GM12878 (cell line): ENCODE data around the gene GRK6. TPM values are rescaled to one million over a fixed set of nuclear protein-coding genes. Genes with fewer than 3 reads are reported as not detected.

ENCODE experiments used
- ATAC-seq: fragments of 200-7000 bp; cut with Tn5 transposase; 3 replicates; pipeline ENCODE4 v1.9.1; 2020; ENCODE audit warnings: mild to moderate bottlenecking, moderate library complexity
- BruUV-seq: library from RNA; stranded (reverse); fragments of 400-500 nt; replicated peaks from 2 replicates; lab custom pipeline; 2021; lab: Mats Ljungman, UMichigan
- CTCF ChIA-PET: fragments of 300-600 bp; sonication (Branson Sonifier 250); formaldehyde crosslinking; extraction: SDS; loops from one replicate; lab custom pipeline; 2021; ENCODE audit warnings: inconsistent platforms; lab: Yijun Ruan, JAX
- POLR2A ChIA-PET: fragments of 350-600 bp; formaldehyde crosslinking; extraction: SDS; loops from one replicate; lab custom pipeline; 2021; ENCODE audit warnings: inconsistent platforms; lab: Charles Lee
- RAD21 ChIA-PET: fragments of 300-600 bp; sonication (Branson Sonifier 250); formaldehyde crosslinking; loops from one replicate; lab custom pipeline; 2023; ENCODE audit warnings: antibody characterized with exemption; ENCODE audit not compliant: unreplicated experiment; lab: Charles Lee
- SMC1A ChIA-PET: fragments of 300-600 bp; sonication (Branson Sonifier 250); formaldehyde crosslinking; loops from one replicate; lab custom pipeline; 2023; ENCODE audit not compliant: unreplicated experiment, uncharacterized antibody; lab: Charles Lee
- DNase-seq: peaks from one replicate; pipeline ENCODE4 v3.0.0-alpha.2; 2011; ENCODE audit warnings: low read depth, low spot score
- FAIRE-seq: peaks from 3 replicates; lab custom pipeline; 2011; peaks lifted over from hg19 to GRCh38; lab: Jason Lieb, UNC
- H2AFZ ChIP-seq: 2 replicates; pipeline ENCODE4 v1.6.0; 2011; ENCODE audit warnings: low read depth, low read length, control low read depth; ENCODE audit not compliant: control insufficient read depth
- H3K27ac ChIP-seq: 2 replicates; pipeline ENCODE4 v1.5.1; 2011; ENCODE audit warnings: control low read depth; ENCODE audit not compliant: control insufficient read depth, insufficient read depth
- H3K27me3 ChIP-seq, 2 experiments: replicated peaks in 1 of 2; 2 replicates each; pipeline versions ENCODE4 v1.6.0 to v1.6.1; 2011; ENCODE audit warnings: low read length in 1 of 2; ENCODE audit not compliant: control insufficient read depth in 2 of 2, insufficient read depth in 2 of 2
- H3K36me3 ChIP-seq, 2 experiments: 2 replicates each; pipeline ENCODE4 v1.5.1; 2011; ENCODE audit warnings: low read length in 1 of 2; ENCODE audit not compliant: control insufficient read depth in 2 of 2, insufficient read depth in 2 of 2
- H3K4me1 ChIP-seq: 2 replicates; pipeline ENCODE4 v1.6.1; 2011; ENCODE audit warnings: mild to moderate bottlenecking, low read length, moderate library complexity, mixed read lengths; ENCODE audit not compliant: control insufficient read depth, insufficient read depth
- H3K4me2 ChIP-seq: 2 replicates; pipeline ENCODE4 v1.6.0; 2011; ENCODE audit warnings: control low read depth; ENCODE audit not compliant: control insufficient read depth, insufficient read depth
- H3K4me3 ChIP-seq: fragments of 200-600 bp; sonication (generic); 2 replicates; pipeline ENCODE4 v1.5.1; 2016
- H3K79me2 ChIP-seq: 2 replicates; pipeline ENCODE4 v1.6.0; 2011; ENCODE audit warnings: low read length; ENCODE audit not compliant: control insufficient read depth, insufficient read depth
- H3K9ac ChIP-seq: 2 replicates; pipeline ENCODE4 v1.8.0; 2011; ENCODE audit warnings: low read length, control low read depth, mixed read lengths; ENCODE audit not compliant: control insufficient read depth, insufficient read depth
- H3K9me3 ChIP-seq: replicated peaks from 3 replicates; pipeline ENCODE4 v1.5.1; 2011; ENCODE audit warnings: mild to moderate bottlenecking, low read length; ENCODE audit not compliant: control insufficient read depth, insufficient read depth
- H4K20me1 ChIP-seq: 2 replicates; pipeline ENCODE4 v1.6.0; 2011; ENCODE audit not compliant: control insufficient read depth, insufficient read depth
- BCL3 ChIP-seq: IDR thresholded peaks from 2 replicates; pipeline ENCODE4 v1.6.1; 2011; ENCODE audit warnings: borderline replicate concordance, low read depth, mild to moderate bottlenecking, moderate library complexity, low read length; ENCODE audit not compliant: insufficient read depth, poor library complexity, severe bottlenecking
- BHLHE40 ChIP-seq, 2 experiments: fragments of 450-650 bp in 1 of 2; IDR thresholded peaks; 2 replicates each; pipeline ENCODE4 v1.6.1; 2011 to 2017; ENCODE audit warnings: low read depth in 2 of 2, borderline replicate concordance in 1 of 2, improper control_type of control experiment in 1 of 2, low read length in 1 of 2, mild to moderate bottlenecking in 1 of 2
- EED ChIP-seq: sonication (generic); IDR thresholded peaks from 2 replicates; pipeline ENCODE4 v1.6.1; 2016; ENCODE audit warnings: antibody characterized with exemption, low read depth
- EGR1 ChIP-seq, 2 experiments: IDR thresholded peaks; 1 replicate in 1 of 2; 2 replicates in 1 of 2; pipeline ENCODE4 v1.6.1; 2011 to 2012; ENCODE audit warnings: low read depth in 2 of 2, low read length in 2 of 2, borderline replicate concordance in 1 of 2, mild to moderate bottlenecking in 1 of 2, moderate library complexity in 1 of 2
- ETV6 ChIP-seq, 2 experiments: fragments of 450-650 bp in 1 of 2; IDR thresholded peaks in 1 of 2; conservative IDR thresholded peaks in 1 of 2; 2 replicates each; pipeline ENCODE4 v1.6.1; 2014; ENCODE audit warnings: antibody characterized with exemption in 1 of 2, borderline replicate concordance in 1 of 2, low read depth in 1 of 2, mild to moderate bottlenecking in 1 of 2, moderate library complexity in 1 of 2
- FOXK2 ChIP-seq: fragments of 450-650 bp; IDR thresholded peaks from 2 replicates; pipeline ENCODE4 v1.6.1; 2017; ENCODE audit warnings: mild to moderate bottlenecking, moderate library complexity
- HDGF ChIP-seq: fragments of 450-650 bp; IDR thresholded peaks from 2 replicates; pipeline ENCODE4 v1.6.1; 2016; ENCODE audit warnings: antibody characterized with exemption
- MXI1 ChIP-seq: fragments of 150-350 bp; IDR thresholded peaks from 2 replicates; pipeline ENCODE4 v1.6.1; 2011; ENCODE audit warnings: low read depth, mild to moderate bottlenecking, inconsistent platforms, low read length, improper control_type of control experiment
- RAD51 ChIP-seq: fragments of 450-650 bp; IDR thresholded peaks from 2 replicates; pipeline ENCODE4 v1.6.1; 2016; ENCODE audit warnings: moderate library complexity, mild to moderate bottlenecking, inconsistent platforms
- SPI1 ChIP-seq: IDR thresholded peaks from 2 replicates; pipeline ENCODE4 v1.6.1; 2011; ENCODE audit warnings: low read depth, mild to moderate bottlenecking, low read length, moderate library complexity, borderline replicate concordance; ENCODE audit not compliant: insufficient read depth
- TCF12 ChIP-seq: IDR thresholded peaks from 2 replicates; pipeline ENCODE4 v1.6.1; 2011; ENCODE audit warnings: low read depth, mild to moderate bottlenecking, low read length
- WGBS: methylation state at CpG from one replicate; pipeline ENCODE4 v1.1.6; 2016; ENCODE audit warnings: low lambda C conversion rate; ENCODE audit not compliant: insufficient replicate concordance, insufficient coverage; ENCODE audit errors: missing lambda C conversion rate; 5-methylcytosine and 5-hydroxymethylcytosine counted together
- in situ Hi-C: fragments of 300-500 bp; cut with MboI; formaldehyde crosslinking; loops from 9 replicates; pipeline ENCODE4 v1.14.3; 2018; ENCODE audit warnings: mixed read lengths
- intact Hi-C: fragments of 100-400 bp; cut with micrococcal nuclease; formaldehyde crosslinking; loops from one replicate; pipeline ENCODE4 v1.14.2; 2022; ENCODE audit not compliant: unreplicated experiment
- polyA plus RNA-seq, 11 experiments: library from polyadenylated mRNA; depleted of rRNA in 4 of 11; unstranded in 6 of 11; stranded (reverse) in 5 of 11; fragments of >200 nt; fragmentation: Nextera tagmentation in 4 of 11; fragmentation: Illumina TruSeq in 1 of 11; extraction: Ambion mirVana in 4 of 11; extraction: Trizol in 1 of 11; gene quantifications; 1 replicate in 1 of 11; 2 replicates in 10 of 11; pipeline versions ENCODE4 v1.2.1 to v1.2.3, GENCODE V29; 2011 to 2016; ENCODE audit warnings: inconsistent platforms in 2 of 11, missing spikeins in 2 of 11, low read depth in 1 of 11
- total RNA-seq, 4 experiments: library from RNA; depleted of rRNA in 3 of 4; stranded (reverse); fragments of >200 nt in 3 of 4; fragmentation: Illumina TruSeq in 1 of 4; extraction: Trizol in 1 of 4; gene quantifications; 2 replicates each; pipeline versions ENCODE4 v1.2.1 to v1.2.3, GENCODE V29; 2013 to 2021
- TF ChIP-seq, protein P1 (sequence below): fragments of 450-650 bp; IDR thresholded peaks from 2 replicates; pipeline ENCODE4 v1.6.1; 2017; ENCODE audit warnings: mild to moderate bottlenecking
- TF ChIP-seq, protein P2 (sequence below): fragments of 450-650 bp; conservative IDR thresholded peaks from 2 replicates; pipeline ENCODE4 v1.6.1; 2017; ENCODE audit warnings: mild to moderate bottlenecking, moderate library complexity
- TF ChIP-seq, protein P3 (sequence below): fragments of 450-650 bp; IDR thresholded peaks from 2 replicates; pipeline ENCODE4 v1.6.1; 2017; ENCODE audit warnings: low read depth, mild to moderate bottlenecking, moderate library complexity

GRK6 gene
- total and polyA plus RNA-seq, 10 of the 15 experiments (the other 5 are each of a cell fraction or from before 2014, with no cell fraction given): 0.79 to 124 (median 41.6) TPM

DNA sequence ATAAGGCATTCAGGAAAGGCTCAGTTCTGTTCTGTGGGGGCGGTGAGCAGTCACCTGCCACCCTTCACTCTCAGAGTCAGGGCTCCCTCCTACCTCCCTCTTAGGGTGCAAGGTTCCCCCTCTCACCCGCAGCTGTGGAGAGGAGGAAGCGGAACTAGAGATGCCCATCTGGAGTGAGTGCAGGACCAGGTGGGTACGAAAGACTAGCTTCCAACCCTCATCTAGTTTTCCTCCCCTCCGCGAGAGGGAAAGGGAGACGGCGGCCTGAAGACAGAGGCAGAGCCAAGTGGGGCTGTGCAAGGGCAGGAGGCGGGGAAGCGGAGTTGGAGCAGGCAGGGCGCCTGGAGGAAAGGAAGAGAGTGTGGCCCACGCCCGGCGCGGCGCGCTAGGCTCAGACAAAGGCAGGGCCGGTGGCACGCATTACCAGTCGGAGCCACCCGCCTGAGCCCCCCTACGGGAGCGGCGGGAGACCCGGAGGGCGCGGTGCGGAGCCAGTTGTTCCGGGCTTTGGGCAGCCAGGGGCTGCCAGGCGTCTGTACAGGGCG is 27.4 kb downstream of the GRK6 start:
- POLR2A ChIA-PET: interaction anchor here (1.0 to 13.6 kb wide), 8 partner anchors 9 to 142 kb away, joined by 3 to 358 read pairs (median 14); partner anchors contain the start of genes GRK6 and MXD3
- FAIRE-seq (peak; percentile 54), ATAC-seq (peak; percentile 7), DNase-seq (no peak)
- SMC1A ChIA-PET: interaction anchor here (0.6 to 5.1 kb wide), 9 partner anchors 9 to 135 kb away, joined by 3 to 92 read pairs (median 9); partner anchors contain the start of genes F12, GRK6 and PFN3
- H3K4me3 ChIP-seq: peak overlapping the region; percentile 62
- BruUV-seq: no TSS peak
- in situ Hi-C loops: no loop called here
- CTCF ChIA-PET: interaction anchor here (0.7 to 16.4 kb wide), 19 partner anchors 10 to 144 kb away, joined by 3 to 391 read pairs (median 10); partner anchors contain the start of genes DOK3, GRK6, LMAN2 and MXD3
- RAD21 ChIA-PET: interaction anchor here (1.0 to 13.5 kb wide), 10 partner anchors 9 to 92 kb away, joined by 3 to 291 read pairs (median 16); partner anchors contain the start of genes DOK3, F12, GRK6 and PRR7
- peak overlapping the region; percentile 98 for H3K4me2 ChIP-seq
- intact Hi-C loops: loop anchor here (1.0 to 2.0 kb wide), 4 partner anchors 27 to 64 kb away; partner anchors contain the start of gene GRK6
- H4K20me1 ChIP-seq: no peaks in the 10 kb centered on the region
- H3K27ac ChIP-seq: peak overlapping the region; percentile 62
- WGBS: 10% methylated on average over 27 of the region's 31 CpGs
- H3K9me3 ChIP-seq: no peaks in the 10 kb centered on the region
- H2AFZ ChIP-seq: peak overlapping the region; percentile 64
- H3K79me2 ChIP-seq: peaks cover 3% of the 10 kb centered on the region; the same call in 1 of the 2 replicates
- no peaks in the 10 kb centered on the region for H3K27me3 ChIP-seq
- H3K4me1 ChIP-seq: peaks cover 11% of the 10 kb centered on the region
- H3K36me3 ChIP-seq: no peaks in the 10 kb centered on the region
- H3K9ac ChIP-seq: peak overlapping the region; percentile 57; the same call in 1 of the 2 replicates
- TF ChIP-seq FOXK2: no peak
- 0 out of 4 replicates have a peak, but pooled peaks of 1 of the 2 experiments have one; percentile 26 for TF ChIP-seq ETV6 (conservative IDR thresholded peaks at IDR 0.05 in 1 of 2, IDR thresholded peaks at IDR 0.05 in 1 of 2; ENCODE audit: borderline replicate concordance in 1 of 2, low read depth in 1 of 2)
- peak; percentile 79 to 92; a peak in 3 of 4 replicates for TF ChIP-seq BHLHE40 (IDR thresholded peaks at IDR 0.05; ENCODE audit: borderline replicate concordance in 1 of 2, low read depth in 2 of 2, low read length in 1 of 2)
- TF ChIP-seq RAD51: peak; percentile 49
- peak; percentile 7 for TF ChIP-seq BCL3
- peak; percentile 21; the same call in 1 of the 2 replicates for TF ChIP-seq SPI1
- TF ChIP-seq HDGF: peak; percentile 97
- TF ChIP-seq, protein P1, sequence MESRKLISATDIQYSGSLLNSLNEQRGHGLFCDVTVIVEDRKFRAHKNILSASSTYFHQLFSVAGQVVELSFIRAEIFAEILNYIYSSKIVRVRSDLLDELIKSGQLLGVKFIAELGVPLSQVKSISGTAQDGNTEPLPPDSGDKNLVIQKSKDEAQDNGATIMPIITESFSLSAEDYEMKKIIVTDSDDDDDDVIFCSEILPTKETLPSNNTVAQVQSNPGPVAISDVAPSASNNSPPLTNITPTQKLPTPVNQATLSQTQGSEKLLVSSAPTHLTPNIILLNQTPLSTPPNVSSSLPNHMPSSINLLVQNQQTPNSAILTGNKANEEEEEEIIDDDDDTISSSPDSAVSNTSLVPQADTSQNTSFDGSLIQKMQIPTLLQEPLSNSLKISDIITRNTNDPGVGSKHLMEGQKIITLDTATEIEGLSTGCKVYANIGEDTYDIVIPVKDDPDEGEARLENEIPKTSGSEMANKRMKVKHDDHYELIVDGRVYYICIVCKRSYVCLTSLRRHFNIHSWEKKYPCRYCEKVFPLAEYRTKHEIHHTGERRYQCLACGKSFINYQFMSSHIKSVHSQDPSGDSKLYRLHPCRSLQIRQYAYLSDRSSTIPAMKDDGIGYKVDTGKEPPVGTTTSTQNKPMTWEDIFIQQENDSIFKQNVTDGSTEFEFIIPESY: no peak
- TF ChIP-seq, protein P2, sequence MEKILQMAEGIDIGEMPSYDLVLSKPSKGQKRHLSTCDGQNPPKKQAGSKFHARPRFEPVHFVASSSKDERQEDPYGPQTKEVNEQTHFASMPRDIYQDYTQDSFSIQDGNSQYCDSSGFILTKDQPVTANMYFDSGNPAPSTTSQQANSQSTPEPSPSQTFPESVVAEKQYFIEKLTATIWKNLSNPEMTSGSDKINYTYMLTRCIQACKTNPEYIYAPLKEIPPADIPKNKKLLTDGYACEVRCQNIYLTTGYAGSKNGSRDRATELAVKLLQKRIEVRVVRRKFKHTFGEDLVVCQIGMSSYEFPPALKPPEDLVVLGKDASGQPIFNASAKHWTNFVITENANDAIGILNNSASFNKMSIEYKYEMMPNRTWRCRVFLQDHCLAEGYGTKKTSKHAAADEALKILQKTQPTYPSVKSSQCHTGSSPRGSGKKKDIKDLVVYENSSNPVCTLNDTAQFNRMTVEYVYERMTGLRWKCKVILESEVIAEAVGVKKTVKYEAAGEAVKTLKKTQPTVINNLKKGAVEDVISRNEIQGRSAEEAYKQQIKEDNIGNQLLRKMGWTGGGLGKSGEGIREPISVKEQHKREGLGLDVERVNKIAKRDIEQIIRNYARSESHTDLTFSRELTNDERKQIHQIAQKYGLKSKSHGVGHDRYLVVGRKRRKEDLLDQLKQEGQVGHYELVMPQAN: no peak
- peak; percentile 52; the same call in 1 of the 2 replicates for TF ChIP-seq MXI1
- peak in 1 of 2 experiments; percentile 45; a peak in 1 of 3 replicates for TF ChIP-seq EGR1 (IDR thresholded peaks at IDR 0.05; ENCODE audit: borderline replicate concordance in 1 of 2, low read depth in 2 of 2, low read length in 2 of 2)
- TF ChIP-seq, protein P3, sequence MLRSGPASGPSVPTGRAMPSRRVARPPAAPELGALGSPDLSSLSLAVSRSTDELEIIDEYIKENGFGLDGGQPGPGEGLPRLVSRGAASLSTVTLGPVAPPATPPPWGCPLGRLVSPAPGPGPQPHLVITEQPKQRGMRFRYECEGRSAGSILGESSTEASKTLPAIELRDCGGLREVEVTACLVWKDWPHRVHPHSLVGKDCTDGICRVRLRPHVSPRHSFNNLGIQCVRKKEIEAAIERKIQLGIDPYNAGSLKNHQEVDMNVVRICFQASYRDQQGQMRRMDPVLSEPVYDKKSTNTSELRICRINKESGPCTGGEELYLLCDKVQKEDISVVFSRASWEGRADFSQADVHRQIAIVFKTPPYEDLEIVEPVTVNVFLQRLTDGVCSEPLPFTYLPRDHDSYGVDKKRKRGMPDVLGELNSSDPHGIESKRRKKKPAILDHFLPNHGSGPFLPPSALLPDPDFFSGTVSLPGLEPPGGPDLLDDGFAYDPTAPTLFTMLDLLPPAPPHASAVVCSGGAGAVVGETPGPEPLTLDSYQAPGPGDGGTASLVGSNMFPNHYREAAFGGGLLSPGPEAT: peak; percentile 51; the same call in 1 of the 2 replicates
- 0 out of 2 replicates have a peak, but pooled peaks have one; percentile 16 for TF ChIP-seq EED
- peak; percentile 46; the same call in 1 of the 2 replicates for TF ChIP-seq TCF12
